GM23338 (cell line): ENCODE data around the gene CES3. TPM values are rescaled to one million over a fixed set of nuclear protein-coding genes. Genes with fewer than 3 reads are reported as not detected.
A peak's percentile ranks its signal among the peaks of the same experiment; 100 is the strongest.

Experiments used
- ATAC-seq: fragments of 200-7000 bp; cut with Tn5 transposase; 3 replicates; pipeline ENCODE4 v1.9.1; 2020
- DNase-seq: peaks from one replicate; pipeline ENCODE4 v3.0.0-alpha.2; 2015; ENCODE audit warnings: low spot score
- H2AFZ ChIP-seq: fragments of 200-600 bp; sonication (generic); 2 replicates; pipeline ENCODE4 v1.8.0; 2016; ENCODE audit warnings: antibody characterized with exemption, mild to moderate bottlenecking, moderate library complexity
- H3F3A ChIP-seq: fragments of 200-600 bp; sonication (generic); replicated peaks from 2 replicates; pipeline ENCODE4 v1.8.0; 2017; ENCODE audit warnings: antibody characterized with exemption, mixed run types, low read depth
- H3K27ac ChIP-seq: fragments of 200-600 bp; sonication (generic); 2 replicates; pipeline ENCODE4 v1.6.1; 2016; ENCODE audit warnings: low read depth
- H3K27me3 ChIP-seq: fragments of 200-600 bp; sonication (generic); 2 replicates; pipeline ENCODE4 v1.8.0; 2016; ENCODE audit warnings: mild to moderate bottlenecking, mixed run types, moderate library complexity; ENCODE audit not compliant: insufficient read depth
- H3K36me3 ChIP-seq: fragments of 200-600 bp; sonication (generic); 2 replicates; pipeline ENCODE4 v1.8.0; 2016; ENCODE audit warnings: mild to moderate bottlenecking; ENCODE audit not compliant: insufficient read depth
- H3K4me1 ChIP-seq: fragments of 200-600 bp; sonication (generic); 2 replicates; pipeline ENCODE4 v1.8.0; 2016; ENCODE audit warnings: mild to moderate bottlenecking, moderate library complexity; ENCODE audit not compliant: insufficient read depth
- H3K4me2 ChIP-seq: fragments of 200-600 bp; sonication (generic); 2 replicates; pipeline ENCODE4 v1.7.1; 2017; ENCODE audit warnings: mixed run types
- H3K4me3 ChIP-seq: fragments of 200-600 bp; sonication (generic); 2 replicates; pipeline ENCODE4 v1.6.1; 2016; ENCODE audit warnings: mixed run types
- H3K79me2 ChIP-seq: fragments of 200-600 bp; sonication (generic); replicated peaks from 2 replicates; pipeline ENCODE4 v1.8.0; 2017; ENCODE audit warnings: mild to moderate bottlenecking; ENCODE audit not compliant: insufficient read depth
- H3K9me2 ChIP-seq: fragments of 200-600 bp; sonication (generic); 2 replicates; pipeline ENCODE4 v1.8.0; 2017; ENCODE audit not compliant: insufficient read depth
- H4K20me1 ChIP-seq: fragments of 200-600 bp; sonication (generic); replicated peaks from 2 replicates; pipeline ENCODE4 v1.8.0; 2017; ENCODE audit warnings: mild to moderate bottlenecking; ENCODE audit not compliant: insufficient read depth
- H3K27ac Mint-ChIP-seq: 2 replicates; pipeline ENCODE4 v1.8.0; 2020; ENCODE audit warnings: inconsistent platforms, mild to moderate bottlenecking, moderate library complexity, mixed read lengths
- H3K27me3 Mint-ChIP-seq: 3 replicates; pipeline ENCODE4 v1.8.0; 2022; ENCODE audit warnings: low read depth, mild to moderate bottlenecking, moderate library complexity, mixed read lengths, inconsistent platforms; ENCODE audit not compliant: insufficient read depth, poor library complexity
- H3K36me3 Mint-ChIP-seq: 3 replicates; pipeline ENCODE4 v1.8.0; 2021; ENCODE audit warnings: low read depth, mild to moderate bottlenecking, inconsistent platforms, moderate library complexity, mixed read lengths
- H3K4me1 Mint-ChIP-seq: 3 replicates; pipeline ENCODE4 v1.8.0; 2020; ENCODE audit warnings: mild to moderate bottlenecking, inconsistent platforms, mixed read lengths
- H3K4me3 Mint-ChIP-seq: 3 replicates; pipeline ENCODE4 v1.8.0; 2021; ENCODE audit warnings: moderate library complexity, mild to moderate bottlenecking, inconsistent platforms, mixed read lengths
- H3K9me3 Mint-ChIP-seq: 3 replicates; pipeline ENCODE4 v1.8.0; 2020; ENCODE audit warnings: moderate library complexity, mild to moderate bottlenecking, inconsistent platforms, mixed read lengths
- EZH2 ChIP-seq: fragments of 200-600 bp; sonication (generic); IDR thresholded peaks from one replicate; pipeline ENCODE4 v1.8.0; 2017; ENCODE audit warnings: antibody characterized with exemption, mild to moderate bottlenecking, low read depth; ENCODE audit not compliant: unreplicated experiment
- NANOG ChIP-seq: IDR thresholded peaks from 2 replicates; pipeline ENCODE4 v1.6.1; 2016; ENCODE audit warnings: antibody characterized with exemption, borderline replicate concordance
- ZNF462 ChIP-seq: fragments of 250-450 bp; sonication (Bioruptor Pico); IDR thresholded peaks from 2 replicates; pipeline ENCODE4 v1.5.0; 2020; ENCODE audit warnings: mild to moderate bottlenecking, moderate library complexity
- polyA plus RNA-seq: library from polyadenylated mRNA; unstranded; fragments of >200 nt; fragmentation: Nextera tagmentation; extraction: Ambion mirVana; gene quantifications from 2 replicates; pipeline ENCODE4 v1.2.1, GENCODE V29; 2016
- total RNA-seq: library from RNA; depleted of rRNA; stranded (reverse); fragments of >200 nt; shearing (Covaris generic); gene quantifications from 2 replicates; pipeline ENCODE4 v1.2.3, GENCODE V29; 2014
- TF ChIP-seq, protein P1 (sequence below): IDR thresholded peaks from one replicate; pipeline ENCODE4 v1.6.1; 2018; ENCODE audit warnings: antibody characterized with exemption; ENCODE audit not compliant: unreplicated experiment

The CES3 gene
- total and polyA plus RNA-seq, 2 experiments from 2014 or later, result 0.55 to 1.0 TPM

GRCh38 chr16:66936889-66937554 is 24.0 kb upstream of the CES3 start:
- Mint-ChIP-seq H3K4me1 (peaks cover 12% of the 10 kb centered on the region), H3K27me3 (peaks cover 34% of the 10 kb centered on the region), H3K4me3 (peak overlapping the region; percentile 28; the same call in 1 of the 3 replicates), H3K36me3 (peaks cover 15% of the 10 kb centered on the region), H3K27ac (no peak overlapping the region), H3K9me3 (no peaks in the 10 kb centered on the region)
- Histone ChIP-seq H3K27me3 (peaks cover 27% of the 10 kb centered on the region), H3K4me1 (peaks cover 8% of the 10 kb centered on the region), H3K79me2 (peaks cover 3% of the 10 kb centered on the region; the same call in 1 of the 2 replicates), H3K27ac (no peak overlapping the region), H3K9me2 (no peaks in the 10 kb centered on the region), H3K36me3 (no peaks in the 10 kb centered on the region), H2AFZ (no peak overlapping the region), H3K4me2 (no peak overlapping the region), H4K20me1 (peaks cover 10% of the 10 kb centered on the region), H3F3A (0 out of 2 replicates have a peak, but pooled peaks cover 6% of the 10 kb centered on the region), H3K4me3 (no peak overlapping the region)
- DNase-seq (no peak), ATAC-seq (no peak)
- TF ChIP-seq, protein P1, sequence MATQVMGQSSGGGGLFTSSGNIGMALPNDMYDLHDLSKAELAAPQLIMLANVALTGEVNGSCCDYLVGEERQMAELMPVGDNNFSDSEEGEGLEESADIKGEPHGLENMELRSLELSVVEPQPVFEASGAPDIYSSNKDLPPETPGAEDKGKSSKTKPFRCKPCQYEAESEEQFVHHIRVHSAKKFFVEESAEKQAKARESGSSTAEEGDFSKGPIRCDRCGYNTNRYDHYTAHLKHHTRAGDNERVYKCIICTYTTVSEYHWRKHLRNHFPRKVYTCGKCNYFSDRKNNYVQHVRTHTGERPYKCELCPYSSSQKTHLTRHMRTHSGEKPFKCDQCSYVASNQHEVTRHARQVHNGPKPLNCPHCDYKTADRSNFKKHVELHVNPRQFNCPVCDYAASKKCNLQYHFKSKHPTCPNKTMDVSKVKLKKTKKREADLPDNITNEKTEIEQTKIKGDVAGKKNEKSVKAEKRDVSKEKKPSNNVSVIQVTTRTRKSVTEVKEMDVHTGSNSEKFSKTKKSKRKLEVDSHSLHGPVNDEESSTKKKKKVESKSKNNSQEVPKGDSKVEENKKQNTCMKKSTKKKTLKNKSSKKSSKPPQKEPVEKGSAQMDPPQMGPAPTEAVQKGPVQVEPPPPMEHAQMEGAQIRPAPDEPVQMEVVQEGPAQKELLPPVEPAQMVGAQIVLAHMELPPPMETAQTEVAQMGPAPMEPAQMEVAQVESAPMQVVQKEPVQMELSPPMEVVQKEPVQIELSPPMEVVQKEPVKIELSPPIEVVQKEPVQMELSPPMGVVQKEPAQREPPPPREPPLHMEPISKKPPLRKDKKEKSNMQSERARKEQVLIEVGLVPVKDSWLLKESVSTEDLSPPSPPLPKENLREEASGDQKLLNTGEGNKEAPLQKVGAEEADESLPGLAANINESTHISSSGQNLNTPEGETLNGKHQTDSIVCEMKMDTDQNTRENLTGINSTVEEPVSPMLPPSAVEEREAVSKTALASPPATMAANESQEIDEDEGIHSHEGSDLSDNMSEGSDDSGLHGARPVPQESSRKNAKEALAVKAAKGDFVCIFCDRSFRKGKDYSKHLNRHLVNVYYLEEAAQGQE, result no peak
- TF ChIP-seq ZNF462 (CRISPR knock-in tag), result no peak
- TF ChIP-seq NANOG, result no peak
- no peak for TF ChIP-seq EZH2
